SHP77 treated with DMSO at 0.1 percent for 48 hours (cell line): ENCODE measurements around the gene FCHSD2.
"Not testable (repeated sequence)": the region's sequence is repeated elsewhere in the genome, so short reads cannot be mapped to it uniquely, and the experiment has no call there.

Source experiments
- DNase-seq: peaks from one replicate; lab custom pipeline; 2025; lab: John Stamatoyannopoulos, UW

FCHSD2 gene

DNA sequence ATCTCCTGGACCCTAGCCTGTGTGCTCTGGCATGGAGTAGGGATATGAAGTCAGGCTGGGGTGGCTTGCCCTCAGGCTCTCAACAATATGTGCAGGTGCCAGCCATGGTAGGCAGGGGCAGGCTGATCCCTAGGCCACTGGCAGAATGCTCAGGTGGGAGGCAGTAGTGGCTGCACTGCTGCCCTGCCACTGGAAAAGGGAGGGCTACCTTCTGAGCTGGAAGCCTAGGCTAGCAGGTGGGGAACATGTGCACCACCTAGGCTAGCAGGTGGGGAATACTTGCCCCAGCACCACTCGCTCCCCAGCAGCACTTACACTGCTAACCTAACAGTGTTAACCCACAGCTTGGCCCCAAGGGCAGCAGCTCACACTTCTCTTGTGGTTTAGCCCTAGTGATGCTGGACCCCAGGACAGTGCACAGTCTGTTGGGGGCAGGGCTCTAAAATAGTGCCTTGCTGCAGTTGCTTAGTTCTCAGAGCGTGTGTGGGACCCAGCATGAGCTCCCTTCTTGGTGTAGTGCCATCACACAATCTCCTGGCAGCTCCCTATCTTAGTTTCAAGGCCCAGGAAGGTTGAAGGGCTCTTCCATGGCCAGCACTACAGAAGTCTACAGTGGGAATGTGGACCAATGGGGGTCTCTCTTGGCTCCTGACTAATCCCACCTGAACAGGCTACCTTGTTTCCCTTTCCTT, 130.8 kb downstream of the FCHSD2 start:
- no peak for DNase-seq

DNA sequence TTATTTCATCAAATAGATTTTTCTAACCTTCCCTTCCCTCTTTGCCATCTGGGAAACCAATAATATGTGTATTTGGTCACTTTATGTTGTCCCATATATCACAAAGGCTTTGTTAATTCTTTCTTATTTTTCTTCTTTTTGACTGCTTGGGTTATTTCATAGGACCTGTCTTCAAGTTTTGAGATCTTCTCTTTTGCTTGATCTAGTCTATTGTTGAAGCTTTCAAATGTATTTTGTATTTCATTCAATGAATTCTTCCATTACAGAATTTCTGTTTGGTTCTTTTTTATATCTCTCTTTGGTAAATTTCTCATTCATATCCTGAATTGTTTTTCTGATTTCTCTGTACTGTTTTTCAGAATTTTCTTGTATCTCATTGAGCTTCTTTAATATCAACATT, 132.1 kb downstream of the FCHSD2 start:
- DNase-seq = no peak

DNA sequence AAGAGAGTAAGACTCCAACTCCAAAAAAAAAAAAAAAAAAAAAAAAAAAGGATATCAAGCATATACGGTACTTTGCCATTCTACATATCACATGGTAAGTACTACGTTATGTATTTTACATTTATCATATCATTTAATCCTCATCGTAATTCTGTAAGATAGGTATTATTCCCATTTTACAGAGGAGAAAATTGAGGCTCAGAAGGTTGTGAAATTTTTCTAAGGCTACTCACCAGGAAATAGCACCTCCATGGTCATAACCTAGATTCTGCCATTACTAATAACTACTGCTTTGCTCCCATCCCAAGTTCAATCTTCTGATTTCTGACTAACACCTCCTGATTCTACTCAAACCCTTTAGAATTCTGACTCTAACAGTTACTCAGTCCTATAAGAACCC, 138.0 kb downstream of the FCHSD2 start:
- no peak for DNase-seq

DNA sequence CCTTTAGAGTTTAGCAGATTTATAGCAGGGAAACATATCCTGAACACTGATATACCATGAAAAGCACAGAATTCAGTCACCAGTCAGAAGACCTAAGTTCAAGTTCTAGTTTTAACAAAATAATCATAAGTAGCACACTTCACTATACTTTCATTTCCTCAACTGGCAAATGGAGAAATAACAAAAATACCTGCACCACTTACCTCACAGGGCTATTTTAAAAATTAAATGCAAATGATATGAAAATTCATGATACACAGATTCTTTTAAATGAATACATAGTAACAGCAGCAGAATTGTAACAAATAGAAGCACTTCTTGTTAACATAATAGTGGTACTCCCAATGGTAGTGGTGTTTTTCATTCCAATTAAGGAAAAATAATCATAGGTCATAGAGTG, 139.0 kb downstream of the FCHSD2 start:
- no peak for DNase-seq

DNA sequence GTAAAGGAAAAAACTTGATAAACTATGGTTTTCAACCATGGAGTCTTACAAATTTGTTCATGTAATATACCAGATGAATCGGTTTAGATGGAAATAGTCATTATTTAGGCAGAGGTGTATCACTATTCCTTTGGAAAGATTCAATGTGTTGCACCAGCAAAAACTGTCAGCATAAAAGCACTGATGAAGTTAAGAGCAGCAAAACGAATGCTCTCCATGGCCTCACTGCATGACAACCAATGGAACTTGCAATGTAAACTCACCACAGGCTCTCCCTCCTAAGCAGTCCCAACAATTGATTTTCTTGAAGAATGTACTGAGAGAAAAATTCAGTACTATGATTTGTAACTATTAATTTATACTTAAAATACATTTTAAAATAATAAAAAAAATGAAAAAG, 139.9 kb downstream of the FCHSD2 start:
- DNase-seq = no peak

DNA sequence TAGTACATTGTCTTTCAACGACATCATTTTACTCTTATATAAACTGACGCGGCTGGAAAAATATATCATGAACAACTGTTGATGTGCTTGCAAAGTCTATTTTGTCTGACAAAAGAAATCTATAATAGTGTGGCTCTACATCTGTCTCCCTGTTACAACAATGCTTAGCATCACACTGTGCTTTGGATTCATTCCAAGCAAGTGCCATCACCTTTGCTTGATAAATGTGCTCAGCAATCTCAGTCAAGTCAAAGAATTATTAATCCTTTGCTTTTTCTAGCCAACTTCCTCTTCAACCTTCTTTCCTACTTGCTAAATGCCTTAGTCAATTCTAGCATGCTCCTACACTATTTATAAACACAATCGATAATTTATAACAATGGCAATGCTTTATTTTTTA, 140.5 kb downstream of the FCHSD2 start:
- DNase-seq = peak; percentile 35

DNA sequence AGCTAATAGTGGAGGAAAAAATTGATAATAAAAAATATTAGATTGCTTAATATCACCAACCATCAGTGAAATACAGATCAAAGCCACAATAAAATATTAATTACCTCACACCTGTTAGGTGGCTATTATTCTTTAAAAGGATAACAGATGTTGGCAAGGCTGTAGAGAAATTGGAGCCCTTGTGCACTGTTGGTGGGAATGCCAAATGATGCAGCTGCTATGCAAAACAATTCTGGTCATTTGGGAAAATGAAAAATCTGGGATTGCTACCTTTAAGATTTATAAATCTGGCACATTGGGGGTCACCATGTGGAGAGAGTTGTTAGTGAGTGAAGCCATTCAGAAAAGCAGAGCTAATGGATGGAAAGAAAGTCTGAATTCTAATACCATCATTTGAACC, 143.4 kb downstream of the FCHSD2 start:
- no peak for DNase-seq

DNA sequence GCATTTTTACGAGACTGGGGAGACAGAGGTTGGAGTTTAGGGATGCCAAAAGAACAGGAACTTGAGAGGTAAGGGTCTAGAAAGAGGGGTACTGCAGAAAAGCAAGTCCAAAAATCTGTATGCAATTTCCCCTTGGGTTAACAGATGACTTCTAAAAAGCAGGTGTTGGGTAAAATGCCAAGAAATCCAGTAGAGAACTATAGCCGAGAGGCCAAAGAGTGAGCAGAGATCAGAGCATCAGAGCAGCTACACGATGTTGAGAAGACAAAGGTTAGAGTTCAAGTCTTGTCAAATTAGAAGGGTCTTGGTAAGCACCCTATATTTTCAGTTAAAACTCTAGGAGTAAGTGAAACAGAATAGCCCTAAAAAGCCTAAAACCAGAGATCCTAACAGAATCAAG, 145.2 kb downstream of the FCHSD2 start:
- no peak for DNase-seq

DNA sequence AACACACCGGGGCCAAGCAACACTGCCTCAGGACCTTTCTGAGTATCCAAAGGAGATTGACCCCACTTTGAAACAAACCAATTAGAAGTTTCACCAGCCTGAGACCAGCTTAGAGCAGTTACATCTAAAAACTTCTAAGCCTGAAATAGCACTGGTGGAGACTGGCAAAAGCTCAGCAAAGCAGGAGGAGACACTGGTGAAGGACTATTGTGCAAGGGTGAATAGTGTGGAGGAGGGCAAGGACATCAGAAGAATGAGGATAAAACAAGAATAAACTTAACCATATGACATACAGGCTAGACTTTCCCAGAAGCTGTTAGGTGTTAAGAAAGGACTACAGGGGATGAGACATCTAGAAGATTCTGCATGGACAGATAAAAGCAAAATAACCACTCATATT, 152.4 kb downstream of the FCHSD2 start:
- DNase-seq = no peak

DNA sequence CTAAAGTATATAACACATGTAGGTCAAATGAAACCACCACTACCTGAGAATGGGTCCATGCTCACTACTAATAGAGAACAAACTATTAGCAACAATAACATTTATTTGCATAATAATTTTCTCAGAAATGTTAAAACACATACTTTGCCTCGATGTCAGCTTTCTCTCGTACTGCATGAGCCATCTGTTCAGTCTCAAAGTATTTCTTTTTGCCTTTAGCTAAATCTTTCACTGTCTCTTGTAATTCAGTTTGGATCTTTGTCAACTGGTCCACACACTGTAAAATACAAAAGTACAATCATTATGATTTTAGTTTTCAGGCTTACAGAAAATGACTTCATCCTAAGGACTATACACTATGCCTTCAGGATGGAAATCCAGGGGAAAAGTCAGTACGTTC, 153.3 kb downstream of the FCHSD2 start:
- DNase-seq = no peak

DNA sequence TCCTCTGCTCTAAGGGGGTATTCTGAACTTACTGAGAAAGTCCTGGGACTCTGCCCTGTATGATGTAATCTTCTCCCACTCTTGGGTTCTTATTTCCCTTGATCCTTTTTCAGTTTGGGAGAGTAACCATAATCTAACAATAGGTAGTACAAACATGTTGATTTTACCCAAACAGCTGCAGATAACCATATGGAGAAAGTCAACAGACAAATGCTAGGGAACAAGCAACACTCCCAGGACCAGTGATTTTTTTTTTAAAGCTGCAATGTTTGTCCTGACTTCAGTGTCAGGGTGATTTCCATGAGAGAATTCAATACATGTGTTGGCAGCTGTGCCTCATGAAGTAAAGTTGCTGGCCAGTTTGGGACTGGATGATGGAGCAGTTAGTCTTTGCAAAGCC, 156.5 kb downstream of the FCHSD2 start:
- no peak for DNase-seq

DNA sequence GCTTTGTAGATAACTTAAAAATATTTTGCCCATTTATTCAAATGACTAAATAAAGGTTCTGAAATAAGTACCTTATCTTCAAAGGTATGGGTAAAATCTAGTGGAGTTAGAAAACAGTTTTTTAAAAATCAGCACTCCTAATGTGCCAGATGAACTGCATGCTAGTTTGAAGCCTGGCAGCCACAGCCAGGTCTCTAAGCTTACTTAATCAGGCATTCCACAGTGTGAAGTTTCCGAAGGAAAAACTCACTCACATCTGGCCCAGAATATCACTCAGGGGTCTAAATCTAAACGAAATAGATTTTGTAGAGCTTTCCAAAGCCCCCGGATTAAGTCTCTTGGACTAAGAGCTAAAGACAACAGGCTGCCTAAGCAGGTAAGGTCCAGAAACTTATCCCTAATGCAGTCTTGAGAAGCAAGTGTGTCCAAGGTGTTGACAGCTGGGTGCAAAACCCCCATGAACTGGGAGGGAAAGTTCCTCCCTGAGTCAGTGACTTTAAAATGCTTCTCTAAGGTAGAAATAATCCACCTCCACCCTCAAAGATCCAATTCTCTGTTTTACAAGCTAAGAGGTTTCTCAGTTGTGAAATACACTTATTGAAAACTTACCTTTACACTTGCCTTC, 157.6 kb downstream of the FCHSD2 start:
- no peak for DNase-seq

DNA sequence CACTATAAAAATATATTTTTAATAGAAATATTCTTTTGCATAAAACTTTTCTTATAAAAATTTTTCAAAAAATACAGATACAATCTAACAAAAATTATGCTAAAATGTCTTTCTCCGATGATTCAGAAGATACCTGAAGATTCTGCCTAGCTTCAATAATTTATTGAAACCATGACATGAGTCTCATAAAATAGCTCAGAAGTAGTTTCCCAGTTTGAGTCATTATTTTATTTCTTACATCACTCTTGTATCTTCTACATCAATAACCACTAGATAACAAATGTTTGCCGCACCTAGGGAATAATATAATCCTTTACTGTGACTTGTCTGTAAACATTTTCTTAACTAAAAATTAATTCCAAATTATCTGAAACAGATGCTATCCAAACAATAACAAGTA, 158.6 kb downstream of the FCHSD2 start:
- no peak for DNase-seq

DNA sequence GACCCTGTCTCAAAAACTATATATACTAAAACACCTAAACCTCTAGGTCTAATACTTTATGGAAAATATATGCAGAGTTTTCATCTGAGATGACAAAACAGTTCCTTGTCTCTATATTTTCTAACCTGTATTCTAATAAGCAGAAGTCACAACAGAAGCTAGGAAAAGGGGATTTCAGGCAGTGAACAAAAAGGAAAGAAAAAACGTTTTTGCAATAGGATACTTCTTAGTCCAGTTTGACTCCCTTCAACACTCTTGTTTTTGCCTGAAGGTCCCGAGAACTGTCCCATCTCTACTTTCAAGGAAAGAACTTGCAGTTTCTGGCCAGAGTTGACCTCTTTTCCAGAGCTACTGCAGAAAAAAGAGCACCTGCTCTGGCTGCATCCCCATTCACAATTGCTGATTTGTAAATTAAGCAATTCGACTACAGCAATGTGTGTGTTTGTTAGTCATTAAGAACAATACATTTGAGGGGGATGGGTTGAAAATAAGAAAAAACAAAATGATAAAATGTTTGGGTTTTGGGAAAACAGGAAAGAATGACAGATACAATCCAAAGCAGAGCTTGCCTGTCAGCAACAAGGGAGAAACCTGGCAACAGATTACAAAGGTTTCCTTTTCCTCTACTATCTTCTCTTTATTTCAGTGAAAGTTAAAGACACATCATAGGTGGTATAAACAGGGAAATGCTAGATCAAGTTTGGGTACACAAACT, 160.0 kb downstream of the FCHSD2 start:
- no peak for DNase-seq

DNA sequence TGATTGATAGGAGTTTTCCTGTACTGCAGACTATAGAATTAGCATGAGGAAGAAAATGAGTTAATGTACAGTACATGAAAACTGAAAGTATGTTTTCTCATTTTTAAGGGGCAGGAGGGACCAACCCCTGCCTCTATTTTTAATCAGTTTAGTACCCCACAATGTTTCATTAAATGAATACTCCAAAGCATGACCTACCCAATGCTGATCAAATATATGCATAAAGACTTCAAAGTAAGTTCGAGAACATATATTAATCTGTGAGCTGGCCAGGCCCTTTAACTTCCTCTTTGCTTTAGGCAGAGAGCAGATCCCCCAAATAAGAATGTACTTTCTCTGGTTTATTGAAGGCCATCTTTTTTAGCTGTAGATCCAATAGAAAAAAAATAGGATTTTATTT, 161.0 kb downstream of the FCHSD2 start:
- no peak for DNase-seq

DNA sequence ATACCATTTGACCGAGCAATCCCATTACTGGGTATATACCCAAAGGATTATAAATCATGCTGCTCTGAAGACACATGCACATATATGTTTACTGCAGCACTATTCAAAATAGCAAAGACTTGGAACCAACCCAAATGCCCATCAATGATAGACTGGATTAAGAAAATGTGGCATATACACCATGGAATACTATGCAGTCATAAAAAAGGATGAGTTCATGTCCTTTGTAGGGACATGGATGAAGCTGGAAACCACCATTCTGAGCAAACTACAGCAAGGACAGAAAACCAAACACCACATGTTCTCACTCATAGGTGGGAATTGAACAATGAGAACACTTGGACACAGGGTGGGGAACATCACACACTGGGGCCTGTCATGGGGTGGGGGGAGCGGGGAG, 164.3 kb downstream of the FCHSD2 start:
- DNase-seq = not testable (repeated sequence)

DNA sequence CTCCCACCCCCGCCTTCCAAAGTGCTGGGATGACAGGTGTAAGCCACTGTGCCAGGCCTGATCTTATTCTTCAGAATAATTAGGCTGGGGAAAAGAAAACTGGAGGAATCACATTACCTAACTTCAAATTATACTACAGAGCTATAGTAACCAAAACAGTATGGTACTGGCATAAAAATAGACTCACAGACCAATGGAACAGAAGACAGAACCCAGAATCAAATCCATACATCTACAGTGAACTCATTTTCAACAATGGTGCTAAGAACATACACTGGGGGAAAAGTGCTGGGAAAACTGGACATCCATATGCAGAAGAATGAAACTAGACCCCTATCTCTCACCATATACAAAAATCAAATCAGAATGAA, 165.6 kb downstream of the FCHSD2 start:
- DNase-seq = not testable (repeated sequence)

DNA sequence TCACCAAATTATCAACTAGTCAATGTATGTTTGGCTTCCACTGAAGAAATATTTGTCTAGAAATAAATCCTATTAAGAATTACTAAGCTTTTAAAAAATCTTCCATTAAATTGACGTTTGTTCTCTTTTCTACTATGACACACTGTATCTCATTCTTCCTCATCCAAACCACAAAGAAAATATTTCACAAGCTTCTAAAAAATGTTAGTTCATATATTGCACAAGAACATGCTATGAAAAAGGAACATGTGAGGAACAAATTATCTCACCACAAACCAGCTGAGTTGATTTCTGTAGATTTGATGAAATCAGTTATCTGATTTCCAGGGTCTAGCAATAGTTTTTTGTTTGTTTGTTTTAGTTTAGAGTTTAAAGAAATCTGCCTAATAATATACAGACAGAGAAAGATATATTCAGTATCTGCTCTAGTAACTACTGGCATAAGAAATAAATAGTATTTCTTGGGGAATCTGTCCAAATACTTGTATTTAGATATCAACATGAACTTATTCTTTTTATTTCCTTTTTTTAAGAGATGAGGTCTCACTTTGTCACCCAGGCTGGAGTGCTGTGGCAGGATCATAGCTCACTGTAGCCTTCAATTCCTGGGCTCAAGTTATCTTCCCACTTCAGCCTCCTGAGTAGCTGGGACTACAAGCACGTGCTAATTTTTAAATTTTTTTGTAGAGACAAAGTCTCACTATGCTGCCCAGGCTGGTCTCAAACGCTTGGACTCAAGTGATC, 166.2 kb downstream of the FCHSD2 start:
- no peak for DNase-seq

DNA sequence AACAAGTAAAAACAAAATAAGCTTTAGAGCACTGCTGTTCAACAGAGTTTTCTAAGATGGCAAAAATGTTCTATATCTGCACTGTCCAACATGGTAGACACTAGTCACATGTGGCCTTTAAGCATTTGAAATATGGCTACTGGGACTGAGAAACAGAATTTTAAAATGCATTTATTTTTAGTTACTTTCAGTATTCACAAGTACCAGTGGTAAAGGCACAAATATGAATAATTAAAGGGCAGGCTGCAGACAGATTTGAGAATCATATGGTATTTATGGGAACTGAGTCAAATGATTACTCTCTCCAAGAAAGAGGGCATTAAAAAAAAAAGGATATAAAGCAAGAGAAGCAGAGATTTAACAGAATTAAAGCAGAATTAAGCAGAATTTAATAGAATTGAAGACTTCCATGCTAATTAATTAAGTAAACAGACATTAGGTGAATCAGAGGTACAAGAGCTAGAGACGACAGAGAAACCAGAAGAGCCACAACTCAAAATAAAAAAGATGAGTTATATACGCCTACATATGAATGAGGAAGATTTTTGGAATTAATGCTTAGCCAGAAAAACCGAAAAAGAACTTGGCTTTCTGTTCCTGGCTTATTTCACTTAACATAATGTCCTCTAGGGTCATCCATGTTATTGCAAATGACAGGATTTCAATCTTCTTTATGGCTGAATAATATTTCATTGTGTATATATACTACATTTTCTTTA, 167.5 kb downstream of the FCHSD2 start:
- DNase-seq = no peak

DNA sequence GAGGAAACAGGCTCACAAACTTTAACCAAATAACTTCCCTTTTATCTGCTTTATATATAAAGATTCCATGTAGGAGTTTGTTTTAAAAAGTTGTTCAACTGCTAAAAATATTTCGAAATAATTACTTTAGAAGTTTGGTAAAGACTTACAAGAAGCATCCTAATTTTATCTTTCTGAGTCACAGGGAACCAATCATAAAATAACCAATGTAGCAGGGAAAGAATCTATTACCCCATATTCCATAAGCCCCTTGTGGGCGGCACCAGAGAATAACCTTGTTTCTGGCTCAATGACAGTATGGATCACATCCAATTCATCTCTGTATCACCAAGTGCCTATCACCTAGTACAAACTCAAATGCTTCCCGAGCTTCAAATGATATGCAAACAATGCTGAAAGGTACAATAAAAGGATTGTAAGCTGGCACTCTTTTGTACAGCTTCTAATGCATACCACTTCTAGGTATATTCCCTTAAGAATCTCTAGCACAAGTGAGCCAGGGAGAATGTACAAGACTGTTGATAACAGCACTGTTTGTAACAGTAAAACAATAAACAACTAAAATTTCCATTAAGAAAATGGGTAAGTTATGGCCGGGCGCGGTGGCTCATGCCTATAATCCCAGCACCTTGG, 169.5 kb downstream of the FCHSD2 start:
- DNase-seq = no peak

DNA sequence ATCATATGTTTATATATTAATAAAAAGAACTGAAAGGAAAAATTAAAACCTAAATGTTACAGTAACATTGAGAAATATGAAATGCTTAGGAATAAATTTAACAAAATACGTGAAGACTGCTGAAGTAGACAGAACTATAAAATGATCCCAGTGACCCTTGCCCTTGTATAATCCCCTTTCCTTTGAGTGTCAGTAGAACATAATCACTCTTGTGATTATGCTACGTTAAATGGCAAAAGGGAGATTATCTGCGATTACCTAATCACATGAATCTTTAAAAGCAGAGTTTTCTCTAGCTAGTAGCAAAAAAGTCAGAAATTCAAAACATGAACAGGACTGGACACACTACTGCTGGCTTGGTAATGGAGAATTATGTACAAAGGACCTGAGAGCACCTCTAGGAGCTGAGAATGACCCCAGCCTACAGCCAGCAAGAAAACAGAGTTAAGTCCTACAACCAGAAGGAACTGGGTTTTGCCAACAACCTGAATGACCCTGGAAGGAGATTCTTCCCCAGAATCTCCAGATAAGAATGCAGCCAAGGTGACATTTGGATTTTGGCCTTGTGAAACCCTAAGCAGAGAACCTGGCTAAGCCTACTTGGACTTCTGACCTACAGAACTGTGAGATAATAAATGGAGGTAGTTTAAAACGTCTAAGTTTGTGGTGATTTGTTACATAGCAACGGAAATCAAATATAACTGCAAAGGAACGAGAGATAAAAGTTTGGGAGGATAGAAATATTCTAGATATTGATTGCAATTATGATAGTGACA, 170.7 kb downstream of the FCHSD2 start:
- DNase-seq = no peak
